Caco-2 (cell line): ENCODE results near the gene LOXL3. TPM values are rescaled to one million over a fixed set of nuclear protein-coding genes. Genes with fewer than 3 reads are reported as not detected.

Source experiments
- BruUV-seq: library from RNA; stranded (reverse); fragments of 400-500 nt; replicated peaks from 2 replicates; lab custom pipeline; 2021; lab: Mats Ljungman, UMichigan
- CTCF ChIA-PET: fragments of 300-600 bp; sonication (Branson Sonifier 250); formaldehyde crosslinking; loops from one replicate; lab custom pipeline; 2022; ENCODE audit warnings: antibody characterized with exemption; lab: Charles Lee
- POLR2A ChIA-PET: fragments of 300-600 bp; sonication (Branson Sonifier 250); formaldehyde crosslinking; loops from one replicate; lab custom pipeline; 2022; ENCODE audit warnings: antibody characterized with exemption; lab: Charles Lee
- DNase-seq, 2 experiments: peaks; one replicate each; pipeline versions ENCODE4 v3.0.0 to v3.0.0-alpha.2; 2020 to 2022
- H3K27me3 ChIP-seq: replicated peaks from 2 replicates; pipeline ENCODE4 v1.6.0; 2011; ENCODE audit warnings: low read length; ENCODE audit not compliant: control insufficient read depth, insufficient read depth
- H3K36me3 ChIP-seq: 2 replicates; pipeline ENCODE4 v1.5.1; 2011; ENCODE audit warnings: low read length; ENCODE audit not compliant: control insufficient read depth, insufficient read depth
- H3K4me1 ChIP-seq: fragments of 250-450 bp; sonication (Bioruptor Pico); 2 replicates; pipeline ENCODE4 v1.5.1; 2020; ENCODE audit warnings: mild to moderate bottlenecking
- H3K4me3 ChIP-seq: 2 replicates; pipeline ENCODE4 v1.5.1; 2011; ENCODE audit warnings: low read depth, mild to moderate bottlenecking, control low read depth, low read length
- H3K9me3 ChIP-seq: fragments of 250-450 bp; sonication (Bioruptor Pico); 2 replicates; pipeline ENCODE4 v1.5.1; 2020; ENCODE audit warnings: mild to moderate bottlenecking, moderate library complexity
- H3K27ac Mint-ChIP-seq: one replicate; pipeline ENCODE4 v1.8.0; 2022; ENCODE audit warnings: mixed read lengths; ENCODE audit not compliant: unreplicated experiment
- H3K27me3 Mint-ChIP-seq: one replicate; pipeline ENCODE4 v1.8.0; 2022; ENCODE audit warnings: mixed read lengths; ENCODE audit not compliant: insufficient read depth, unreplicated experiment
- H3K36me3 Mint-ChIP-seq: one replicate; pipeline ENCODE4 v1.8.0; 2022; ENCODE audit warnings: mild to moderate bottlenecking, mixed read lengths; ENCODE audit not compliant: insufficient read depth, unreplicated experiment
- H3K4me1 Mint-ChIP-seq: one replicate; pipeline ENCODE4 v1.8.0; 2022; ENCODE audit warnings: low read depth, mixed read lengths; ENCODE audit not compliant: unreplicated experiment
- H3K4me3 Mint-ChIP-seq: one replicate; pipeline ENCODE4 v1.8.0; 2022; ENCODE audit warnings: mild to moderate bottlenecking, moderate library complexity, mixed read lengths; ENCODE audit not compliant: unreplicated experiment
- H3K9me3 Mint-ChIP-seq: one replicate; pipeline ENCODE4 v1.8.0; 2022; ENCODE audit warnings: mixed read lengths; ENCODE audit not compliant: unreplicated experiment
- intact Hi-C: fragments of 100-400 bp; cut with micrococcal nuclease; formaldehyde crosslinking; loops from one replicate; pipeline ENCODE4 v1.10.0; 2022; ENCODE audit not compliant: unreplicated experiment
- total RNA-seq: library from RNA; stranded (reverse); gene quantifications from 2 replicates; pipeline ENCODE4 v1.2.3, GENCODE V29; 2022
- TF ChIP-seq, protein P1 (sequence below), 2 experiments: fragments of 200-600 bp in 1 of 2; IDR thresholded peaks; 1 replicate in 1 of 2; 2 replicates in 1 of 2; pipeline versions ENCODE4 v1.5.1 to v1.8.0; 2011 to 2022; ENCODE audit warnings: antibody characterized with exemption in 1 of 2, control low read depth in 1 of 2, inconsistent platforms in 1 of 2, low read depth in 1 of 2, low read length in 1 of 2, mild to moderate bottlenecking in 1 of 2, moderate library complexity in 1 of 2; ENCODE audit not compliant: insufficient read depth in 1 of 2, severe bottlenecking in 1 of 2, unreplicated experiment in 1 of 2

Gene LOXL3
- total RNA-seq, 1 experiment from 2014 or later, result 13.8 TPM

DNA sequence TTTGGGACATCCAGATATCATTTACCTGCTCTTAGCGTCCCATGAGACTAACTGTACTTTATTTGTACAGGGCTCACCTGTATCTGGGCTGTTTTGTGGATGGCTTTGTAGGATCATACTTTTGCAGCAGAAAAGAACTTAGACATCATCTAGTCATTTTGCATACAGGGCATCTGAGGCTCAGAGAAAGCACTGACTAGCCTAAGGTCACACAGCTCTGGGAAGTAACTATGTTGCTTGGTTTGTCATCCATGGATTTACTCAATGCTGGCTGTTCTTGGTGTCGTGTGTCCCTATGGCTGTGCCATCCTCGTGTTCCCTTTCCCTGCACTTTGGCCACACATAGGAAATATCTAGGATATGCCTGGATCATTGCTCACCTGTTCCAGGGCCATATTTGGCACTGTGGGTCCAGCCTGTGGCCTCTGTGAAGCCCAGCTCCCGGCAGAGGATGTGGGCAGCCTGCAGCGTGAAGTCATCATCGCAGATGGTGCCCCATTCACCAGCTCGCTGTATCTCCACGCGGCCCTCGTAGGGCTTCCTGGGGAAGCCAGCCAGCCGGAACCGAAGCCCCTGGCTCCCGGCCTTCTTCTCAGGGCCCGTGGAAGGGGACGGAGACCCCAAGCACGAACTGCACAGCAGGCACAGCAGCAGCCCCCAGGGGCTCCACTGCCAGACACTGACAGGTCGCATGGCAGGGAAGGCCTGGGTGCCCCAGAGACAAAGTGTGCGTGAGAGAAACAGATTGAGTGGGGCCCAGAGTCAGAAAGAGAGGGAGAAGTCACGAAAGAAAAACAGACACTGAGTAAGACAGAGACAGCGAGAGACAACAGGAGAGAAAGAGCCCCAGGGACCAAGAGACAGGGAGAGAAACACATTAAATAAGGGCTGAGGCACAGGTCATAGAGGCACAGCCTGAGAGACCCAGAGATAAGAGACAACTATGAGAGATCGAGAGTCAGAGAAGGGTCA is 1.5 kb downstream of the LOXL3 start:
- Mint-ChIP-seq H3K27me3 (no peaks in the 10 kb centered on the region), H3K4me3 (no peak overlapping the region), H3K27ac (no peak overlapping the region), H3K9me3 (no peaks in the 10 kb centered on the region), H3K36me3 (peaks cover 8% of the 10 kb centered on the region), H3K4me1 (peaks cover 13% of the 10 kb centered on the region)
- DNase-seq, result no peak
- Histone ChIP-seq H3K4me1 (peaks cover 22% of the 10 kb centered on the region), H3K4me3 (no peak overlapping the region), H3K36me3 (no peaks in the 10 kb centered on the region; the same call in 1 of the 2 replicates), H3K9me3 (no peaks in the 10 kb centered on the region), H3K27me3 (no peaks in the 10 kb centered on the region)
- CTCF ChIA-PET, result no interaction called here
- POLR2A ChIA-PET, result no interaction called here
- intact Hi-C loops, result no loop called here
- no TSS peak for BruUV-seq
- TF ChIP-seq, protein P1, sequence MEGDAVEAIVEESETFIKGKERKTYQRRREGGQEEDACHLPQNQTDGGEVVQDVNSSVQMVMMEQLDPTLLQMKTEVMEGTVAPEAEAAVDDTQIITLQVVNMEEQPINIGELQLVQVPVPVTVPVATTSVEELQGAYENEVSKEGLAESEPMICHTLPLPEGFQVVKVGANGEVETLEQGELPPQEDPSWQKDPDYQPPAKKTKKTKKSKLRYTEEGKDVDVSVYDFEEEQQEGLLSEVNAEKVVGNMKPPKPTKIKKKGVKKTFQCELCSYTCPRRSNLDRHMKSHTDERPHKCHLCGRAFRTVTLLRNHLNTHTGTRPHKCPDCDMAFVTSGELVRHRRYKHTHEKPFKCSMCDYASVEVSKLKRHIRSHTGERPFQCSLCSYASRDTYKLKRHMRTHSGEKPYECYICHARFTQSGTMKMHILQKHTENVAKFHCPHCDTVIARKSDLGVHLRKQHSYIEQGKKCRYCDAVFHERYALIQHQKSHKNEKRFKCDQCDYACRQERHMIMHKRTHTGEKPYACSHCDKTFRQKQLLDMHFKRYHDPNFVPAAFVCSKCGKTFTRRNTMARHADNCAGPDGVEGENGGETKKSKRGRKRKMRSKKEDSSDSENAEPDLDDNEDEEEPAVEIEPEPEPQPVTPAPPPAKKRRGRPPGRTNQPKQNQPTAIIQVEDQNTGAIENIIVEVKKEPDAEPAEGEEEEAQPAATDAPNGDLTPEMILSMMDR (IDR thresholded peaks at IDR 0.05; ENCODE audit: insufficient read depth in 1 of 2, low read depth in 1 of 2, low read length in 1 of 2, severe bottlenecking in 1 of 2, unreplicated experiment in 1 of 2), result no peak

DNA sequence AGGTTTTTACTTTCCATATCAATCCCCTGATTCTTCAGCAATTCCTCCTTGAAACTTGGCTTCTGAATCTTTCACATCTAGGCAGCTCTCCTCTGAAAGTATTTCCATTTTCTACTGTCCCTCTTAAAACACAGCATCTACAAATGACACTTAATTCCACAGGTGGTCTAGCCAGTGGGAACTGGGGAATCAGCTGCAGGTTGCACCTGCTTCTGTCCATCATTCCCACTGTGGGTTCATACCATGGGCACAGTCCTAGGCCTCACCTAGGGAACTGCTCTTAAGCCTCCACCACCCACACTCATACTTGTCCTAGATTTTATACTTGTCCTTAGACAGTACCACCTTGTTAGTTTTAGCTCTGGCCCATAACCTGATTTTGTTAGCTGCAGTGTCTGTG is 2.2 kb downstream of the LOXL3 start:
- BruUV-seq, result no TSS peak
- TF ChIP-seq, protein P1 (IDR thresholded peaks at IDR 0.05; ENCODE audit: insufficient read depth in 1 of 2, low read depth in 1 of 2, low read length in 1 of 2, severe bottlenecking in 1 of 2, unreplicated experiment in 1 of 2), result no peak
- POLR2A ChIA-PET, result no interaction called here
- CTCF ChIA-PET, result no interaction called here
- H3K36me3 Mint-ChIP-seq, result peaks cover 8% of the 10 kb centered on the region
- intact Hi-C loops, result no loop called here
- H3K9me3 Mint-ChIP-seq, result no peaks in the 10 kb centered on the region
- peaks cover 13% of the 10 kb centered on the region for H3K4me1 Mint-ChIP-seq
- no peak overlapping the region for H3K4me3 ChIP-seq
- DNase-seq, result no peak
- H3K36me3 ChIP-seq, result no peaks in the 10 kb centered on the region; the same call in 1 of the 2 replicates
- no peak overlapping the region for H3K4me3 Mint-ChIP-seq
- H3K27me3 Mint-ChIP-seq, result no peaks in the 10 kb centered on the region
- H3K9me3 ChIP-seq, result no peaks in the 10 kb centered on the region
- H3K27ac Mint-ChIP-seq, result no peak overlapping the region
- no peaks in the 10 kb centered on the region for H3K27me3 ChIP-seq
- H3K4me1 ChIP-seq, result peaks cover 22% of the 10 kb centered on the region

DNA sequence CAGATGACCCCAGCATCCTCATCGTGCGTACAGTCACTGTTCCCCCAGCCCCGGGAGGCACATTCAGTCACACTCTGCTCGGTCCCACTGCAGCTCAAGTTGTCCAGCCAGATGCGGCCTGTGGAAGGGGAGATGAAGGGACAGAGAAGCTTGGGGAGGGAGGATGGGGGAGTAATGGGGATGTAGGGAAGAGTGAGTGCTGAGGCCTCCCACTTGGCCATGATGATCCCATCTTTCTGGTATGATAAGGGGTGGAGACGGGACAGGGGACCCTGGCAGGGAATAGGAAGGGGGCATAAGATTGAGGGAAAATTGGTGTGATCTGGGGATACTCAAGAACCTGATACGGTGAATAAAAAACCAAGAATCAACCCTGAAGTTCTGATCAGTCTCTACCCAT is 3.5 kb downstream of the LOXL3 start:
- Mint-ChIP-seq H3K27ac (peak overlapping the region; percentile 94), H3K9me3 (no peaks in the 10 kb centered on the region), H3K4me3 (peak overlapping the region; percentile 87), H3K4me1 (peaks cover 13% of the 10 kb centered on the region), H3K36me3 (peaks cover 8% of the 10 kb centered on the region), H3K27me3 (no peaks in the 10 kb centered on the region)
- no TSS peak for BruUV-seq
- TF ChIP-seq, protein P1 (IDR thresholded peaks at IDR 0.05; ENCODE audit: insufficient read depth in 1 of 2, low read depth in 1 of 2, low read length in 1 of 2, severe bottlenecking in 1 of 2, unreplicated experiment in 1 of 2), result no peak
- CTCF ChIA-PET, result no interaction called here
- POLR2A ChIA-PET, result interaction anchor here (0.6 kb wide), 1 partner anchor 15 kb away, joined by 4 read pairs; no protein-coding TSS in a partner anchor
- Histone ChIP-seq H3K36me3 (no peaks in the 10 kb centered on the region), H3K4me3 (peak overlapping the region; percentile 74), H3K4me1 (peaks cover 22% of the 10 kb centered on the region), H3K9me3 (no peaks in the 10 kb centered on the region), H3K27me3 (no peaks in the 10 kb centered on the region)
- intact Hi-C loops, result no loop called here
- no peak for DNase-seq
